GM19043 (cell line): ENCODE data around the gene LIPC.

Experiments used
- ATAC-seq: cut with Tn5 transposase; IDR thresholded peaks from one replicate; pipeline ENCODE4 v1.9.1; 2021; ENCODE audit warnings: low read depth; ENCODE audit not compliant: unreplicated experiment

Gene LIPC

GRCh38 chr15:58549013-58549784, 117.4 kb downstream of the LIPC start:
- no peak for ATAC-seq

- no peak for ATAC-seq
These were observed 117.9 kb downstream of the LIPC start for GRCh38 chr15:58549785-58550074.

- ATAC-seq, result no peak
These were observed 119.4 kb downstream of the LIPC start for GRCh38 chr15:58551084-58551763.

- ATAC-seq, result no peak
These were observed 120.1 kb downstream of the LIPC start for GRCh38 chr15:58551764-58552504.

GRCh38 chr15:58552505-58553364, 120.9 kb downstream of the LIPC start:
- ATAC-seq, result no peak

- ATAC-seq, result no peak
These were observed 121.7 kb downstream of the LIPC start for GRCh38 chr15:58553365-58553918.

GRCh38 chr15:58554758-58555157, 123.0 kb downstream of the LIPC start:
- no peak for ATAC-seq

- no peak for ATAC-seq
These were observed 123.6 kb downstream of the LIPC start for GRCh38 chr15:58555162-58556027.

- no peak for ATAC-seq
These were observed 124.2 kb downstream of the LIPC start for GRCh38 chr15:58556028-58556361.

GRCh38 chr15:58556541-58556940, 124.8 kb downstream of the LIPC start:
- no peak for ATAC-seq

- no peak for ATAC-seq
These were observed 127.0 kb downstream of the LIPC start for GRCh38 chr15:58558777-58559176.

- no peak for ATAC-seq
These were observed 128.3 kb downstream of the LIPC start for GRCh38 chr15:58559904-58560588.

GRCh38 chr15:58561321-58561720, 129.5 kb downstream of the LIPC start:
- no peak for ATAC-seq

- ATAC-seq, result no peak
These were observed 130.3 kb downstream of the LIPC start for GRCh38 chr15:58562135-58562534.

GRCh38 chr15:58564981-58565380, 133.2 kb downstream of the LIPC start:
- no peak for ATAC-seq

GRCh38 chr15:58565619-58566018, 133.8 kb downstream of the LIPC start:
- no peak for ATAC-seq

GRCh38 chr15:58566029-58566428, 134.2 kb downstream of the LIPC start:
- no peak for ATAC-seq

- no peak for ATAC-seq
These were observed 136.4 kb downstream of the LIPC start for GRCh38 chr15:58568157-58568571.

GRCh38 chr15:58569455-58569854, 137.7 kb downstream of the LIPC start:
- no peak for ATAC-seq
